H1 (cell line): ENCODE results near the gene FRMD5. TPM values are rescaled to one million over a fixed set of nuclear protein-coding genes. Genes with fewer than 3 reads are reported as not detected.

Source experiments
- CTCF ChIA-PET: fragments of 300-600 bp; sonication (Branson Sonifier 250); formaldehyde crosslinking; loops from one replicate; lab custom pipeline; 2021; ENCODE audit not compliant: partially characterized antibody; lab: Charles Lee
- POLR2A ChIA-PET: fragments of 300-600 bp; sonication (Branson Sonifier 250); formaldehyde crosslinking; loops from one replicate; lab custom pipeline; 2021; ENCODE audit warnings: inconsistent platforms; ENCODE audit not compliant: partially characterized antibody; lab: Charles Lee
- DNase-seq, 2 experiments: peaks; one replicate each; pipeline versions ENCODE4 v3.0.0 to v3.0.0-alpha.2; 2010 to 2022; ENCODE audit warnings: low spot score in 2 of 2, low read depth in 1 of 2, mixed read lengths in 1 of 2
- FAIRE-seq: peaks from 2 replicates; lab custom pipeline; 2011; peaks lifted over from hg19 to GRCh38; lab: Jason Lieb, UNC
- H2AFZ ChIP-seq: 2 replicates; pipeline ENCODE4 v1.8.1; 2012; ENCODE audit warnings: low read length, inconsistent platforms
- H2AK5ac ChIP-seq: 2 replicates; pipeline ENCODE4 v1.6.1; 2013; ENCODE audit warnings: low read depth, low read length
- H2BK120ac ChIP-seq: replicated peaks from 2 replicates; pipeline ENCODE3; 2013; ENCODE audit warnings: low read depth, low read length, inconsistent platforms
- H2BK12ac ChIP-seq: 2 replicates; pipeline ENCODE4 v1.6.1; 2013; ENCODE audit warnings: low read depth, low read length
- H2BK15ac ChIP-seq: 2 replicates; pipeline ENCODE4 v1.6.1; 2013; ENCODE audit warnings: low read length
- H2BK20ac ChIP-seq: 2 replicates; pipeline ENCODE4 v1.6.1; 2013; ENCODE audit warnings: low read length
- H2BK5ac ChIP-seq: 2 replicates; pipeline ENCODE4 v1.6.1; 2013; ENCODE audit warnings: low read depth, low read length
- H3K14ac ChIP-seq: 2 replicates; pipeline ENCODE4 v1.6.1; 2013; ENCODE audit warnings: inconsistent platforms; ENCODE audit not compliant: insufficient read length
- H3K18ac ChIP-seq: 2 replicates; pipeline ENCODE4 v1.6.1; 2013; ENCODE audit warnings: low read length; ENCODE audit errors: extremely low read depth
- H3K23ac ChIP-seq: 2 replicates; pipeline ENCODE4 v1.6.1; 2013; ENCODE audit warnings: inconsistent platforms; ENCODE audit not compliant: insufficient read length
- H3K23me2 ChIP-seq: 2 replicates; pipeline ENCODE4 v1.6.1; 2013; ENCODE audit warnings: low read depth, low read length
- H3K27ac ChIP-seq: 2 replicates; pipeline ENCODE4 v1.6.1; 2011; ENCODE audit warnings: low read depth, low read length, inconsistent platforms
- H3K27me3 ChIP-seq, 4 experiments: replicated peaks in 1 of 4; 1 replicate in 1 of 4; 2 replicates in 3 of 4; pipeline versions ENCODE4 v1.6.1 to v1.8.1; 2011 to 2013; ENCODE audit warnings: low read length in 3 of 4, mild to moderate bottlenecking in 3 of 4, inconsistent platforms in 2 of 4, mixed read lengths in 2 of 4, moderate library complexity in 1 of 4; ENCODE audit not compliant: control insufficient read depth in 3 of 4, insufficient read depth in 3 of 4; ENCODE audit errors: extremely low read depth in 1 of 4
- H3K36me3 ChIP-seq, 4 experiments: 2 replicates each; pipeline versions ENCODE4 v1.6.1 to v1.8.1; 2011 to 2013; ENCODE audit warnings: mild to moderate bottlenecking in 4 of 4, low read length in 3 of 4, moderate library complexity in 2 of 4, control low read depth in 1 of 4, inconsistent platforms in 1 of 4; ENCODE audit not compliant: insufficient read depth in 4 of 4, control insufficient read depth in 2 of 4
- H3K4ac ChIP-seq: replicated peaks from 2 replicates; pipeline ENCODE3; 2013; ENCODE audit warnings: low read length, low read depth, mixed read lengths, inconsistent platforms; ENCODE audit not compliant: insufficient read length
- H3K4me1 ChIP-seq, 4 experiments: replicated peaks in 1 of 4; 1 replicate in 1 of 4; 2 replicates in 3 of 4; pipeline versions ENCODE4 v1.6.1 to v1.8.1; 2011 to 2013; ENCODE audit warnings: low read length in 3 of 4, inconsistent platforms in 2 of 4, mixed read lengths in 1 of 4; ENCODE audit not compliant: insufficient read depth in 4 of 4, control insufficient read depth in 3 of 4
- H3K4me2 ChIP-seq, 2 experiments: 2 replicates each; pipeline versions ENCODE4 v1.6.1 to v1.8.1; 2011 to 2013; ENCODE audit warnings: low read depth in 2 of 2, low read length in 2 of 2, control low read depth in 1 of 2, inconsistent platforms in 1 of 2, mild to moderate bottlenecking in 1 of 2; ENCODE audit not compliant: insufficient read depth in 1 of 2
- H3K4me3 ChIP-seq, 4 experiments: fragments of 200-600, 300-600 bp in 1 of 4; sonication (generic), shearing (Covaris generic), sonication (Bioruptor Twin) in 1 of 4; 2 replicates each; pipeline versions ENCODE4 v1.5.1 to v1.8.1; 2011 to 2016; ENCODE audit warnings: low read length in 4 of 4, low read depth in 3 of 4, control low read depth in 2 of 4, inconsistent platforms in 2 of 4, mild to moderate bottlenecking in 2 of 4, mixed read lengths in 1 of 4, moderate library complexity in 1 of 4; ENCODE audit not compliant: insufficient read depth in 2 of 4; ENCODE audit errors: extremely low read depth in 1 of 4
- H3K56ac ChIP-seq: replicated peaks from 2 replicates; pipeline ENCODE3; 2013; ENCODE audit warnings: low read depth, mild to moderate bottlenecking, mixed read lengths, low read length, inconsistent platforms; ENCODE audit not compliant: insufficient read length
- H3K79me1 ChIP-seq: 2 replicates; pipeline ENCODE4 v1.6.1; 2013; ENCODE audit warnings: low read depth, low read length, control low read depth
- H3K79me2 ChIP-seq, 2 experiments: 2 replicates each; pipeline versions ENCODE4 v1.6.1 to v1.8.1; 2012 to 2013; ENCODE audit warnings: low read length in 2 of 2, mild to moderate bottlenecking in 2 of 2, inconsistent platforms in 1 of 2; ENCODE audit not compliant: insufficient read depth in 2 of 2, control insufficient read depth in 1 of 2
- H3K9ac ChIP-seq, 4 experiments: replicated peaks in 1 of 4; 1 replicate in 1 of 4; 2 replicates in 3 of 4; pipeline versions ENCODE4 v1.6.1 to v1.8.1; 2011 to 2013; ENCODE audit warnings: low read depth in 3 of 4, low read length in 3 of 4, control low read depth in 2 of 4, mild to moderate bottlenecking in 2 of 4, moderate library complexity in 2 of 4, inconsistent platforms in 1 of 4; ENCODE audit errors: extremely low read depth in 1 of 4
- H3K9me3 ChIP-seq, 2 experiments: 2 replicates each; pipeline versions ENCODE4 v1.6.1 to v1.8.1; 2012 to 2013; ENCODE audit warnings: mild to moderate bottlenecking in 2 of 2, moderate library complexity in 2 of 2, control low read depth in 1 of 2, inconsistent platforms in 1 of 2, low read depth in 1 of 2, low read length in 1 of 2, mixed read lengths in 1 of 2; ENCODE audit not compliant: insufficient read depth in 2 of 2
- H4K20me1 ChIP-seq, 2 experiments: replicated peaks in 1 of 2; 2 replicates each; pipeline versions ENCODE3 to v1.8.1; 2011 to 2013; ENCODE audit warnings: inconsistent platforms in 2 of 2, low read length in 2 of 2, mild to moderate bottlenecking in 1 of 2; ENCODE audit not compliant: insufficient read depth in 2 of 2, control insufficient read depth in 1 of 2
- H4K5ac ChIP-seq: 2 replicates; pipeline ENCODE4 v1.6.1; 2013; ENCODE audit warnings: low read length, low read depth, mixed read lengths, inconsistent platforms; ENCODE audit not compliant: insufficient read length
- H4K8ac ChIP-seq: 2 replicates; pipeline ENCODE4 v1.8.0; 2013; ENCODE audit warnings: mild to moderate bottlenecking, moderate library complexity, low read length, inconsistent platforms; ENCODE audit not compliant: insufficient read depth; ENCODE audit errors: extremely low read depth
- H4K91ac ChIP-seq: replicated peaks from 2 replicates; pipeline ENCODE3; 2013; ENCODE audit warnings: low read length, mixed read lengths, inconsistent platforms; ENCODE audit not compliant: insufficient read length
- ASH2L ChIP-seq: fragments of 200-600, 300-600 bp; sonication (generic); IDR thresholded peaks from one replicate; pipeline ENCODE4 v1.7.1; 2017; ENCODE audit warnings: low read length
- CHD1 ChIP-seq: IDR thresholded peaks from 2 replicates; pipeline ENCODE4 v1.6.1; 2012; ENCODE audit warnings: low read depth, low read length, improper control_type of control experiment
- CTBP2 ChIP-seq: IDR thresholded peaks from 2 replicates; pipeline ENCODE4 v1.7.0; 2011; ENCODE audit warnings: borderline replicate concordance, mild to moderate bottlenecking, moderate library complexity, mixed read lengths, low read length; ENCODE audit not compliant: insufficient read depth, insufficient read length
- FOSL1 ChIP-seq: IDR thresholded peaks from 2 replicates; pipeline ENCODE4 v1.6.1; 2011; ENCODE audit warnings: mild to moderate bottlenecking, low read depth, low read length, moderate library complexity; ENCODE audit not compliant: insufficient read depth
- MAFK ChIP-seq: IDR thresholded peaks from 2 replicates; pipeline ENCODE4 v1.6.1; 2012; ENCODE audit warnings: low read depth, mild to moderate bottlenecking, improper control_type of control experiment, low read length
- POLR2AphosphoS5 ChIP-seq: IDR thresholded peaks from 2 replicates; pipeline ENCODE4 v1.6.1; 2011; ENCODE audit warnings: low read depth, low read length
- SAP30 ChIP-seq: fragments of 300-600 bp; sonication (generic); IDR thresholded peaks from 2 replicates; pipeline ENCODE4 v1.7.1; 2012; ENCODE audit warnings: low read length, moderate library complexity, mild to moderate bottlenecking, inconsistent platforms; ENCODE audit not compliant: insufficient read depth, insufficient replicate concordance
- SP2 ChIP-seq: IDR thresholded peaks from 2 replicates; pipeline ENCODE4 v1.6.1; 2012; ENCODE audit warnings: mild to moderate bottlenecking, low read length, inconsistent platforms
- TAF7 ChIP-seq: optimal IDR thresholded peaks from 2 replicates; pipeline ENCODE3; 2011; ENCODE audit warnings: low read depth, mild to moderate bottlenecking, inconsistent platforms, low read length, moderate library complexity, borderline replicate concordance
- WGBS, 2 experiments: shearing (Covaris generic) in 1 of 2; methylation state at CpG; one replicate each; pipeline versions ENCODE4 v1.1.6 to v1.1.7; 2013 to 2015; ENCODE audit warnings: low lambda C conversion rate in 2 of 2, mixed read lengths in 2 of 2, inconsistent platforms in 1 of 2, low coverage in 1 of 2, missing lambda C conversion rate in 1 of 2; ENCODE audit not compliant: insufficient replicate concordance in 2 of 2, insufficient coverage in 1 of 2, insufficient read length in 1 of 2; ENCODE audit errors: extremely low coverage in 1 of 2, missing lambda C conversion rate in 1 of 2; 5-methylcytosine and 5-hydroxymethylcytosine counted together
- polyA plus RNA-seq, 7 experiments: library from polyadenylated mRNA; depleted of rRNA in 3 of 7; stranded (reverse) in 5 of 7; unstranded in 2 of 7; fragments of >200 nt in 5 of 7; fragments of 200-250 nt in 2 of 7; gene quantifications; 1 replicate in 5 of 7; 2 replicates in 1 of 7; 4 replicates in 1 of 7; pipeline versions ENCODE4 v1.2.1 to v1.2.3, GENCODE V29; 2011 to 2013; ENCODE audit warnings: missing spikeins in 2 of 7, mixed read lengths in 2 of 7
- total RNA-seq: library from RNA; stranded (reverse); fragmentation: NEBNext Ultra II Directional; extraction: Animal tissue kit (Norgen Biotek cat#: 25700); gene quantifications from 2 replicates; pipeline ENCODE4 v1.2.1, GENCODE V29; 2021
- TF ChIP-seq, protein P1 (sequence below), 3 experiments: IDR thresholded peaks; 1 replicate in 2 of 3; 2 replicates in 1 of 3; pipeline versions ENCODE4 v1.5.1 to v1.6.1; 2011; ENCODE audit warnings: low read length in 3 of 3, mild to moderate bottlenecking in 3 of 3, inconsistent platforms in 2 of 3, low read depth in 1 of 3, moderate library complexity in 1 of 3; ENCODE audit not compliant: insufficient read depth in 1 of 3; ENCODE audit errors: control extremely low read depth in 1 of 3
- TF ChIP-seq, protein P2 (sequence below): IDR thresholded peaks from 2 replicates; pipeline ENCODE4 v1.6.1; 2011; ENCODE audit warnings: low read depth, mild to moderate bottlenecking, low read length; ENCODE audit not compliant: insufficient read depth

FRMD5 gene
- total and polyA plus RNA-seq, 2 of the 8 experiments (the other 6 are each of a cell fraction or from before 2014, with no cell fraction given), result 10.1 to 12.6 TPM

GRCh38 chr15:44045217-44045616 lies 149.9 kb downstream of the FRMD5 start:
- Histone ChIP-seq H4K20me1 (no peaks in the 10 kb centered on the region), H2BK120ac (no peak overlapping the region), H3K4me2 (no peak overlapping the region), H3K56ac (no peak overlapping the region), H4K5ac (no peak overlapping the region), H2BK20ac (no peak overlapping the region), H3K4me1 (no peaks in the 10 kb centered on the region), H3K27me3 (no peaks in the 10 kb centered on the region), H2BK15ac (no peak overlapping the region), H3K23ac (no peak overlapping the region), H2BK12ac (no peak overlapping the region), H3K36me3 (no peaks in the 10 kb centered on the region), H3K27ac (no peak overlapping the region), H3K18ac (no peak overlapping the region), H2BK5ac (no peak overlapping the region), H3K4ac (no peak overlapping the region), H3K14ac (no peak overlapping the region), H4K91ac (no peak overlapping the region), H2AFZ (no peak overlapping the region), H2AK5ac (no peak overlapping the region), H3K9ac (no peak overlapping the region), H3K79me1 (no peaks in the 10 kb centered on the region), H3K23me2 (no peaks in the 10 kb centered on the region), H3K79me2 (no peaks in the 10 kb centered on the region), H3K4me3 (no peak overlapping the region), H4K8ac (no peak overlapping the region), H3K9me3 (no peaks in the 10 kb centered on the region)
- POLR2A ChIA-PET, result interaction anchor here (0.6 kb wide), 1 partner anchor 46 kb away, joined by 3 read pairs; no protein-coding TSS in a partner anchor
- WGBS, 2 experiments, result 87% methylated on average over 3 of the region's 3 CpGs; no CpG with 5 or more reads in 1 of the 2 experiments
- CTCF ChIA-PET, result interaction anchor here (0.5 kb wide), 1 partner anchor 108 kb away, joined by 3 read pairs; no protein-coding TSS in a partner anchor
- DNase-seq (no peak), FAIRE-seq (no peak)
- TF ChIP-seq POLR2AphosphoS5, result no peak
- no peak for TF ChIP-seq SAP30
- TF ChIP-seq ASH2L, result no peak
- TF ChIP-seq FOSL1, result no peak
- TF ChIP-seq MAFK, result no peak
- TF ChIP-seq, protein P1, sequence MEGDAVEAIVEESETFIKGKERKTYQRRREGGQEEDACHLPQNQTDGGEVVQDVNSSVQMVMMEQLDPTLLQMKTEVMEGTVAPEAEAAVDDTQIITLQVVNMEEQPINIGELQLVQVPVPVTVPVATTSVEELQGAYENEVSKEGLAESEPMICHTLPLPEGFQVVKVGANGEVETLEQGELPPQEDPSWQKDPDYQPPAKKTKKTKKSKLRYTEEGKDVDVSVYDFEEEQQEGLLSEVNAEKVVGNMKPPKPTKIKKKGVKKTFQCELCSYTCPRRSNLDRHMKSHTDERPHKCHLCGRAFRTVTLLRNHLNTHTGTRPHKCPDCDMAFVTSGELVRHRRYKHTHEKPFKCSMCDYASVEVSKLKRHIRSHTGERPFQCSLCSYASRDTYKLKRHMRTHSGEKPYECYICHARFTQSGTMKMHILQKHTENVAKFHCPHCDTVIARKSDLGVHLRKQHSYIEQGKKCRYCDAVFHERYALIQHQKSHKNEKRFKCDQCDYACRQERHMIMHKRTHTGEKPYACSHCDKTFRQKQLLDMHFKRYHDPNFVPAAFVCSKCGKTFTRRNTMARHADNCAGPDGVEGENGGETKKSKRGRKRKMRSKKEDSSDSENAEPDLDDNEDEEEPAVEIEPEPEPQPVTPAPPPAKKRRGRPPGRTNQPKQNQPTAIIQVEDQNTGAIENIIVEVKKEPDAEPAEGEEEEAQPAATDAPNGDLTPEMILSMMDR (IDR thresholded peaks at IDR 0.05; ENCODE audit: control extremely low read depth in 1 of 3, insufficient read depth in 1 of 3, low read depth in 1 of 3, low read length in 3 of 3), result no peak
- TF ChIP-seq TAF7, result no peak
- no peak for TF ChIP-seq CTBP2
- TF ChIP-seq, protein P2, sequence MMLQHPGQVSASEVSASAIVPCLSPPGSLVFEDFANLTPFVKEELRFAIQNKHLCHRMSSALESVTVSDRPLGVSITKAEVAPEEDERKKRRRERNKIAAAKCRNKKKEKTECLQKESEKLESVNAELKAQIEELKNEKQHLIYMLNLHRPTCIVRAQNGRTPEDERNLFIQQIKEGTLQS, result no peak
- TF ChIP-seq SP2, result no peak
- no peak for TF ChIP-seq CHD1
